IMR-90 (cell line): ENCODE data around the gene KLC1. TPM values are rescaled to one million over a fixed set of nuclear protein-coding genes. Genes with fewer than 3 reads are reported as not detected.
A peak's percentile ranks its signal among the peaks of the same experiment; 100 is the strongest.

Source experiments
- ATAC-seq: fragments of 200-7000 bp; cut with Tn5 transposase; 2 replicates; pipeline ENCODE4 v1.9.1; 2020; ENCODE audit warnings: low read depth, mild to moderate bottlenecking, moderate library complexity
- BruUV-seq: library from RNA; stranded (reverse); fragments of 400-500 nt; replicated peaks from 2 replicates; lab custom pipeline; 2021; lab: Mats Ljungman, UMichigan
- CTCF ChIA-PET: fragments of 300-600 bp; formaldehyde crosslinking; extraction: SDS; loops from one replicate; lab custom pipeline; 2021; ENCODE audit warnings: antibody characterized with exemption; lab: Yijun Ruan, JAX
- POLR2A ChIA-PET: fragments of 300-600 bp; sonication (Branson Sonifier 250); formaldehyde crosslinking; loops from one replicate; lab custom pipeline; 2022; ENCODE audit warnings: antibody characterized with exemption; ENCODE audit not compliant: unreplicated experiment; lab: Charles Lee
- DNase-seq: peaks from one replicate; pipeline ENCODE4 v3.0.0; 2013
- H2AFZ ChIP-seq: replicated peaks from 2 replicates; pipeline ENCODE3; 2013; ENCODE audit warnings: low read length, mild to moderate bottlenecking; ENCODE audit not compliant: poor library complexity
- H2AK5ac ChIP-seq: 2 replicates; pipeline ENCODE4 v1.6.1; 2013; ENCODE audit warnings: low read depth, low read length, inconsistent platforms
- H2AK9ac ChIP-seq: replicated peaks from 2 replicates; pipeline ENCODE3; 2013; ENCODE audit warnings: mild to moderate bottlenecking, low read depth, low read length, moderate library complexity; ENCODE audit not compliant: poor library complexity
- H2BK120ac ChIP-seq: 2 replicates; pipeline ENCODE4 v1.6.1; 2013; ENCODE audit warnings: low read depth, low read length, inconsistent platforms
- H2BK15ac ChIP-seq: 3 replicates; pipeline ENCODE4 v1.6.1; 2013; ENCODE audit warnings: low read depth, low read length, inconsistent platforms
- H2BK20ac ChIP-seq: 2 replicates; pipeline ENCODE4 v1.6.1; 2013; ENCODE audit warnings: low read depth, mild to moderate bottlenecking, inconsistent platforms, low read length, moderate library complexity
- H2BK5ac ChIP-seq: 2 replicates; pipeline ENCODE4 v1.6.1; 2013; ENCODE audit warnings: mild to moderate bottlenecking, low read depth, low read length, inconsistent platforms; ENCODE audit not compliant: poor library complexity, severe bottlenecking
- H3K14ac ChIP-seq: replicated peaks from 2 replicates; pipeline ENCODE4 v1.6.1; 2013; ENCODE audit warnings: low read depth, low read length, inconsistent platforms
- H3K18ac ChIP-seq: 2 replicates; pipeline ENCODE4 v1.6.1; 2013; ENCODE audit warnings: low read depth, low read length, control low read depth
- H3K23ac ChIP-seq: 2 replicates; pipeline ENCODE4 v1.6.1; 2013; ENCODE audit warnings: low read depth, low read length, inconsistent platforms
- H3K27ac ChIP-seq: 2 replicates; pipeline ENCODE4 v1.5.1; 2013; ENCODE audit warnings: mild to moderate bottlenecking, control low read depth, low read length; ENCODE audit not compliant: insufficient read depth
- H3K27me3 ChIP-seq: 2 replicates; pipeline ENCODE4 v1.6.1; 2013; ENCODE audit warnings: low read length; ENCODE audit not compliant: control insufficient read depth, insufficient read depth
- H3K36me3 ChIP-seq: 2 replicates; pipeline ENCODE4 v1.6.1; 2013; ENCODE audit warnings: low read length, mixed read lengths; ENCODE audit not compliant: control insufficient read depth, insufficient read depth
- H3K4ac ChIP-seq: 2 replicates; pipeline ENCODE4 v1.6.1; 2013; ENCODE audit warnings: low read depth, low read length, inconsistent platforms
- H3K4me1 ChIP-seq: 2 replicates; pipeline ENCODE4 v1.6.1; 2013; ENCODE audit warnings: low read length, mixed read lengths; ENCODE audit not compliant: control insufficient read depth, insufficient read depth
- H3K4me2 ChIP-seq: 2 replicates; pipeline ENCODE4 v1.6.1; 2013; ENCODE audit warnings: low read depth, mild to moderate bottlenecking, control low read depth, low read length, moderate library complexity
- H3K4me3 ChIP-seq: 2 replicates; pipeline ENCODE4 v1.5.1; 2013; ENCODE audit warnings: low read depth, mild to moderate bottlenecking, control low read depth, low read length, moderate library complexity; ENCODE audit not compliant: insufficient read depth
- H3K56ac ChIP-seq: 2 replicates; pipeline ENCODE4 v1.6.1; 2013; ENCODE audit warnings: low read length, inconsistent platforms; ENCODE audit not compliant: insufficient read depth; ENCODE audit errors: extremely low read depth
- H3K79me1 ChIP-seq, 2 experiments: 2 replicates each; pipeline ENCODE4 v1.6.1; 2013; ENCODE audit warnings: low read length in 2 of 2, inconsistent platforms in 1 of 2, low read depth in 1 of 2
- H3K9ac ChIP-seq: 2 replicates; pipeline ENCODE4 v1.6.1; 2013; ENCODE audit warnings: low read depth, low read length, control low read depth
- H3K9me1 ChIP-seq: 2 replicates; pipeline ENCODE4 v1.6.1; 2013; ENCODE audit warnings: low read length, inconsistent platforms; ENCODE audit not compliant: insufficient read depth
- H3K9me3 ChIP-seq: 2 replicates; pipeline ENCODE4 v1.6.1; 2013; ENCODE audit warnings: low read length; ENCODE audit not compliant: control insufficient read depth, insufficient read depth
- H4K20me1 ChIP-seq: 2 replicates; pipeline ENCODE4 v1.6.1; 2013; ENCODE audit warnings: low read length, inconsistent platforms; ENCODE audit not compliant: insufficient read depth
- H4K5ac ChIP-seq: 2 replicates; pipeline ENCODE4 v1.6.1; 2013; ENCODE audit warnings: mild to moderate bottlenecking, low read depth, low read length, control low read depth
- H4K8ac ChIP-seq, 2 experiments: 2 replicates each; pipeline ENCODE4 v1.6.1; 2013; ENCODE audit warnings: low read depth in 2 of 2, low read length in 2 of 2, control low read depth in 1 of 2, inconsistent platforms in 1 of 2
- H4K91ac ChIP-seq: 2 replicates; pipeline ENCODE4 v1.6.1; 2013; ENCODE audit warnings: low read depth, low read length, inconsistent platforms; ENCODE audit not compliant: insufficient read depth
- BHLHE40 ChIP-seq: fragments of 150-350 bp; IDR thresholded peaks from 2 replicates; pipeline ENCODE4 v1.6.1; 2016; ENCODE audit warnings: mild to moderate bottlenecking, low read depth, low read length
- CHD1 ChIP-seq: IDR thresholded peaks from 2 replicates; pipeline ENCODE4 v1.6.1; 2012; ENCODE audit warnings: low read depth, low read length, improper control_type of control experiment
- CTCF ChIP-seq: conservative IDR thresholded peaks from 2 replicates; pipeline ENCODE4 v1.5.1; 2012; ENCODE audit warnings: mild to moderate bottlenecking, low read depth, low read length, improper control_type of control experiment
- MAZ ChIP-seq: IDR thresholded peaks from 2 replicates; pipeline ENCODE4 v1.6.1; 2012; ENCODE audit warnings: low read depth, mild to moderate bottlenecking, low read length, improper control_type of control experiment, moderate library complexity, borderline replicate concordance
- MXI1 ChIP-seq: IDR thresholded peaks from 2 replicates; pipeline ENCODE4 v1.6.1; 2012; ENCODE audit warnings: low read depth, mild to moderate bottlenecking, low read length, moderate library complexity, borderline replicate concordance
- NFE2L2 ChIP-seq: fragments of 150-350 bp; IDR thresholded peaks from 2 replicates; pipeline ENCODE4 v1.6.1; 2016; ENCODE audit warnings: low read depth, mild to moderate bottlenecking, low read length
- POLR2A ChIP-seq: IDR thresholded peaks from 2 replicates; pipeline ENCODE4 v1.6.1; 2012; ENCODE audit warnings: mild to moderate bottlenecking, low read depth, low read length
- RFX5 ChIP-seq: IDR thresholded peaks from 2 replicates; pipeline ENCODE4 v1.8.0; 2012; ENCODE audit warnings: low read depth, mild to moderate bottlenecking, low read length, moderate library complexity
- SMC3 ChIP-seq: fragments of 150-350 bp; IDR thresholded peaks from 2 replicates; pipeline ENCODE4 v1.6.1; 2016; ENCODE audit warnings: low read depth, mild to moderate bottlenecking, antibody characterized with exemption, low read length, moderate library complexity
- WGBS, 2 experiments: methylation state at CpG; one replicate each; pipeline versions ENCODE4 v1.1.5 to v1.1.7; 2013; ENCODE audit warnings: missing lambda C conversion rate in 2 of 2; ENCODE audit not compliant: insufficient read length in 1 of 2; ENCODE audit errors: extremely low coverage in 2 of 2; 5-methylcytosine and 5-hydroxymethylcytosine counted together
- dilution Hi-C: fragments of 300-500 bp; cut with HindIII; formaldehyde crosslinking; loops from one replicate; pipeline ENCODE4 v1.14.3; 2018; ENCODE audit warnings: low sequenced_read_pairs; ENCODE audit not compliant: unreplicated experiment
- in situ Hi-C: fragments of 300-500 bp; cut with MboI; formaldehyde crosslinking; loops from 3 replicates; pipeline ENCODE4 v1.14.3; 2019; ENCODE audit warnings: low sequenced_read_pairs, inconsistent platforms, mixed read lengths
- intact Hi-C: fragments of 100-400 bp; cut with micrococcal nuclease; formaldehyde crosslinking; loops from 2 replicates; pipeline ENCODE4 v1.10.0; 2022
- polyA plus RNA-seq, 3 experiments: library from polyadenylated mRNA; depleted of rRNA; stranded (reverse); fragments of >200 nt; gene quantifications; 2 replicates each; pipeline ENCODE4 v1.2.3, GENCODE V29; 2012; ENCODE audit warnings: low replicate concordance in 1 of 3
- total RNA-seq: library from RNA; depleted of rRNA; stranded (reverse); fragments of >200 nt; gene quantifications from 2 replicates; pipeline ENCODE4 v1.2.3, GENCODE V29; 2012
- TF ChIP-seq, protein P1 (sequence below): fragments of 150-350 bp; IDR thresholded peaks from 2 replicates; pipeline ENCODE4 v1.6.1; 2016; ENCODE audit warnings: low read depth, mild to moderate bottlenecking, low read length, moderate library complexity, borderline replicate concordance

KLC1 gene
- total and polyA plus RNA-seq, 2 of the 4 experiments (the other 2 are of a cell fraction): 101 to 157 TPM

DNA sequence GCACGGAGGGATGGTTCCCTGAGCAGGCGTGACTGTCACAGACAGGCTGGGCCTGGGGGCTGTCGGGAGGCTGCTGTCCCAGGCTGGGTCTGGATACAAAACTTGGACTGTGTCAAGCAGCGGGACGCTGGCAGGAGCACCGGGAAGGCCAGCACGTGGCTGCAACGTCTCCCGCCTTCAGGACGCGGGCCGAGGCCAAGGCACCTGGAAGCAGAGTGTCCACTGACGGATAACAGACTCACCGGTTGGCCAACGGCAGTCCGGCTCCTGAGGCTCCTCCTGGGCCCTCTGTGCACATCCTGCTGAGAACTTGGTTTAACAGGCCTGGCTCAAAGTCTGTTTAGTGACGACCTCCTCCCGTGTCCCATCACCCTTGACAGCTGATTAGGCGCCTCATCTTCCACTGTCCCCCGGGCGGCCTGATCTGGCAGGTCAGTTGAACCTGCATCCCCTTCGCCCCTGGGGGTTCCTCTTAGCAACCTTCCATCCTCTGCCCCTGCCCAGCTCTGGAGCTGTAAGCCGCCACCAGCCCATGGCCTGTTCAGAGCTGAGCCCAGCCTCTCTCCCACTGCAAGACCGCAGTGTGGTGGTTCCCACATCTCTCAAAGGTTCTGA is 83.7 kb downstream of the KLC1 start:
- H3K27ac ChIP-seq: no peak overlapping the region
- CTCF ChIA-PET: interaction anchor here (1.0 kb wide), 1 partner anchor 10 kb away, joined by 4 read pairs; no protein-coding TSS in a partner anchor

More for the DNA sequence above, 83.7 kb downstream of the KLC1 start:
- no peak overlapping the region for H4K8ac ChIP-seq
- peaks cover 26 to 73% of the 10 kb centered on the region in 2 experiments for H3K79me1 ChIP-seq
- H3K27me3 ChIP-seq: no peaks in the 10 kb centered on the region
- H2BK120ac ChIP-seq: no peak overlapping the region
- in situ Hi-C loops: no loop called here
- dilution Hi-C loops: no loop called here
- no peak overlapping the region for H2BK5ac ChIP-seq
- H3K4ac ChIP-seq: no peak overlapping the region
- no peak overlapping the region for H2BK20ac ChIP-seq
- H3K18ac ChIP-seq: no peak overlapping the region
- H3K36me3 ChIP-seq: peaks cover 11% of the 10 kb centered on the region
- no peak overlapping the region for H4K5ac ChIP-seq
- WGBS, 2 experiments: 57% methylated on average over 13 of the region's 24 CpGs; no CpG with 5 or more reads in 1 of the 2 experiments
- peaks cover 3% of the 10 kb centered on the region; the same call in 1 of the 2 replicates for H3K4me1 ChIP-seq
- no peak for TF ChIP-seq POLR2A
- TF ChIP-seq BHLHE40: no peak
- TF ChIP-seq CTCF: no peak
- TF ChIP-seq MXI1: no peak
- TF ChIP-seq MAZ: no peak
- TF ChIP-seq RFX5: no peak
- TF ChIP-seq SMC3: no peak
- TF ChIP-seq, protein P1, sequence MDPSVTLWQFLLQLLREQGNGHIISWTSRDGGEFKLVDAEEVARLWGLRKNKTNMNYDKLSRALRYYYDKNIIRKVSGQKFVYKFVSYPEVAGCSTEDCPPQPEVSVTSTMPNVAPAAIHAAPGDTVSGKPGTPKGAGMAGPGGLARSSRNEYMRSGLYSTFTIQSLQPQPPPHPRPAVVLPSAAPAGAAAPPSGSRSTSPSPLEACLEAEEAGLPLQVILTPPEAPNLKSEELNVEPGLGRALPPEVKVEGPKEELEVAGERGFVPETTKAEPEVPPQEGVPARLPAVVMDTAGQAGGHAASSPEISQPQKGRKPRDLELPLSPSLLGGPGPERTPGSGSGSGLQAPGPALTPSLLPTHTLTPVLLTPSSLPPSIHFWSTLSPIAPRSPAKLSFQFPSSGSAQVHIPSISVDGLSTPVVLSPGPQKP: no peak
- no peak for TF ChIP-seq CHD1
- TF ChIP-seq NFE2L2: no peak
- no peak overlapping the region for H2BK15ac ChIP-seq
- H3K9me1 ChIP-seq: peaks cover 4% of the 10 kb centered on the region
- POLR2A ChIA-PET: interaction anchor here (0.6 kb wide), 1 partner anchor 131 kb away, joined by 3 read pairs; no protein-coding TSS in a partner anchor
- no peak overlapping the region for H3K14ac ChIP-seq
- H3K9ac ChIP-seq: no peak overlapping the region
- intact Hi-C loops: no loop called here
- no peaks in the 10 kb centered on the region for H3K9me3 ChIP-seq
- H4K91ac ChIP-seq: no peak overlapping the region
- peak overlapping the region; percentile 43 for H2AFZ ChIP-seq
- no peak for ATAC-seq
- H2AK5ac ChIP-seq: no peak overlapping the region
- H3K4me2 ChIP-seq: no peak overlapping the region
- no peak overlapping the region for H3K4me3 ChIP-seq
- BruUV-seq: no TSS peak
- H4K20me1 ChIP-seq: peaks cover 19% of the 10 kb centered on the region
- no peak overlapping the region for H3K56ac ChIP-seq
- DNase-seq: no peak
- no peak overlapping the region for H3K23ac ChIP-seq
- H2AK9ac ChIP-seq: no peak overlapping the region
